Spinal cord (tissue), 10 donors: ENCODE measurements around the gene SLC46A1. TPM values are rescaled to one million over a fixed set of nuclear protein-coding genes. Genes with fewer than 3 reads are reported as not detected.
"Not testable (repeated sequence)": the region's sequence is repeated elsewhere in the genome, so short reads cannot be mapped to it uniquely, and the experiment has no call there.

Source experiments
- DNase-seq, 6 donors: peaks; one replicate each; pipeline versions ENCODE4 v3.0.0 to v3.0.0-alpha.2; 2013 to 2015; ENCODE audit warnings: low spot score in 6 of 6, low read depth in 4 of 6
- H3K27ac ChIP-seq: one replicate; pipeline ENCODE4 v1.5.1; 2013; ENCODE audit warnings: low read depth, low read length, control low read depth
- H3K27me3 ChIP-seq: one replicate; pipeline ENCODE4 v1.6.1; 2013; ENCODE audit warnings: low read length; ENCODE audit not compliant: control insufficient read depth, insufficient read depth
- H3K36me3 ChIP-seq: one replicate; pipeline ENCODE4 v1.6.1; 2013; ENCODE audit warnings: low read length; ENCODE audit not compliant: control insufficient read depth, insufficient read depth
- H3K4me1 ChIP-seq: one replicate; pipeline ENCODE4 v1.6.1; 2013; ENCODE audit warnings: low read length; ENCODE audit not compliant: control insufficient read depth, insufficient read depth
- H3K4me3 ChIP-seq: one replicate; pipeline ENCODE4 v1.5.1; 2013; ENCODE audit warnings: low read depth, low read length, control low read depth
- H3K9me3 ChIP-seq: one replicate; pipeline ENCODE4 v1.6.1; 2013; ENCODE audit warnings: low read length; ENCODE audit not compliant: control insufficient read depth, insufficient read depth
- WGBS: methylation state at CpG from one replicate; pipeline ENCODE4 v1.1.5; 2013; ENCODE audit warnings: missing lambda C conversion rate; ENCODE audit not compliant: insufficient coverage; 5-methylcytosine and 5-hydroxymethylcytosine counted together
- long read RNA-seq, 4 donors: transcript quantifications; one replicate each; lab custom pipeline, GENCODE V29; 2026
- polyA plus RNA-seq, 2 donors: library from polyadenylated mRNA; unstranded; fragments of 120-200 nt; gene quantifications; one replicate each; pipeline ENCODE4 v1.2.1, GENCODE V29; 2013; ENCODE audit not compliant: insufficient read length in 2 of 2
- total RNA-seq, 2 donors: library from RNA; depleted of rRNA in 1 of 2; stranded (reverse); fragments of 120-200 nt in 1 of 2; fragments of >200 nt in 1 of 2; gene quantifications; one replicate each; pipeline versions ENCODE4 v1.2.3 to v1.2.4, GENCODE V29; 2013 to 2014
- donor health status: healthy.

The SLC46A1 gene
- 10 to 100 TPM; 10.2 to 17.8 TPM for total RNA-seq
- 10 to 100 TPM; 26.2 to 32.5 TPM for polyA plus RNA-seq
- long read RNA-seq, donor 1, full-length matches to known transcripts: 25 of 25 reads
- long read RNA-seq, donor 1, partial matches to known transcripts: 0 of 25 reads
- long read RNA-seq, donor 1, other reads (novel, unspliced or antisense): 0 of 25 reads
- long read RNA-seq, donor 2, transcript SLC46A1-209 (1 exons, 528 nt): major isoform, 9 of 11 reads
- long read RNA-seq, donor 2, partial matches to known transcripts: 0 of 11 reads
- long read RNA-seq, donor 2, other reads (novel, unspliced or antisense): 0 of 11 reads
- long read RNA-seq, donor 3, transcript SLC46A1-209 (1 exons, 528 nt): major isoform, 13 of 21 reads
- long read RNA-seq, donor 3, partial matches to known transcripts: 6 of 21 reads
- long read RNA-seq, donor 3, other reads (novel, unspliced or antisense): 0 of 21 reads
- long read RNA-seq, donor 4, full-length matches to known transcripts: 12 of 12 reads
- long read RNA-seq, donor 4, partial matches to known transcripts: 0 of 12 reads
- long read RNA-seq, donor 4, other reads (novel, unspliced or antisense): 0 of 12 reads

DNA sequence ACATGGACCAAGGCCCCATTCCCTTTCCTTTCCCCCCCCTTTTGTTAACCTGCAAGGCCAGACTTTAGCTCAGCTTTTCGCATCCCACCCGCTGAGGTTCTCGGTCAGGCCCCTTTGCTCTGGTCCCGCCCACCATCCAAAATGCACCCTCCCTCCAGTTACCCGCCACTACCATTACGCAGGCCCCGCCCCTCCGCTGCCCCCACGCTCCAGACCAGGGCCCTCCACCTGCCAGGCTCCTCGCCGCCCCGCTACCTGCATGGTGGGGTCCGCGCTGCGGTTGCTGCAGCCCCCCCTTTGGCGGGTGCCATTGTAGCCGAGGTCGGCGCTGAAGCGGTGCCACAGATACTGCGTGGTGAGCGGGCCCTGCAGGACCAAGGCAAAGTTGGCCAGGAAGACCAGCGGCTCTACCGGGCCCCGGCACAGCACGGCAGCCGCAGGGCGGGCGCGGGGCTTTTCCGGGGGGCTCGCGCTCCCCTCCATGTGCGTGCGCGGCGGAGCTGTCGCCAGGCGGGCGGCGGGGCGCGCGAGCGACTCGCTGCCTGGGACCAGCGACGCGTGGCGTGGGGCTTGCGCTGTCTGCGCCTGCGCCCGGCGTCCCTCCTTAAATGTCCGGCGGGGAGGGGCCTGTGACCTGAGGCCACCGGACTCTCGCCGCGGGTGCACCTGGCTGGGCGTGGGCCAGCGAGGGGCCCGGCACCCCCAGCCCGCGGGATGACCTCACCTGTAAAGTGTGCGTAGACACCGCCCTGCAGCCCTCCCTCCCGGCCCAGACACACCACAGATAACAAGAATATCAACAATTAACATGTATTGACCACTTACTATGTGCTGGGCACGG lies at the start of gene SLC46A1:
TSS of gene SLC46A1 (minus strand) at position 581 of the 841 bp plus-strand sequence. CDS start at position 483, 98 bp downstream.
- Histone ChIP-seq H3K27me3 (no peaks in the 10 kb centered on the region), H3K4me1 (peaks cover 25% of the 10 kb centered on the region), H3K9me3 (no peaks in the 10 kb centered on the region), H3K4me3 (peak within 1 kb of the TSS; percentile 70), H3K36me3 (peaks cover 5% of the 10 kb centered on the region), H3K27ac (peak within 1 kb of the TSS; percentile 33)
- DNase-seq: peak in 3 of 6 donors; percentile 56 to 91 (median 83)
- under 1% methylated on average over 70 of the region's 70 CpGs for WGBS

DNA sequence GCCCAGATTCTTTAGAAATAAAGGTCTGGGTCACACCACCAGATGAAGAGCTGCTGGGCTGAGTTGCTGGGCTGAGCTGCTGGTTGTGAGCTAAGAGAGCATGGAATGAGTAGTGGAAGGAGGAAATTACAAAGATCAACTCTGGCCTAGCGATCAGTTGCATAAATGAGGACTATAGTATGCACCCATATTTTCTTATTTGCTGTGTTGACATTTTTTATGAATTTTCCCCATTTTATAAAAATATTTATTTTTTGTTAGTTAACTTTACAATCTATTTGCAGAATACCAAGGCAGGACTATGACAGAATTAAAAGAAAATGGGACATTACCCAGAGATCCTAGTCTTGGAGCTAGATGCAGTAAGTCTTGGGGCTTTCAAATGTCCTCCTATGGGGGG lies 43.8 kb upstream of the SLC46A1 start:
- H3K4me3 ChIP-seq: no peak overlapping the region
- no peak for DNase-seq
- no CpG with 5 or more reads among the region's 1 CpG for WGBS

GRCh38 chr17:28447396-28447760 lies 41.4 kb upstream of the SLC46A1 start:
- WGBS: 62% methylated on average over 3 of the region's 5 CpGs
- H3K4me1 ChIP-seq: no peaks in the 10 kb centered on the region
- H3K27ac ChIP-seq: no peak overlapping the region
- H3K4me3 ChIP-seq: no peak overlapping the region
- H3K27me3 ChIP-seq: no peaks in the 10 kb centered on the region
- DNase-seq: no peak
- H3K36me3 ChIP-seq: no peaks in the 10 kb centered on the region
- no peaks in the 10 kb centered on the region for H3K9me3 ChIP-seq

More for the DNA sequence above, 43.8 kb upstream of the SLC46A1 start:
- Histone ChIP-seq H3K4me1 (no peaks in the 10 kb centered on the region), H3K9me3 (no peaks in the 10 kb centered on the region), H3K27ac (no peak overlapping the region), H3K36me3 (no peaks in the 10 kb centered on the region), H3K27me3 (no peaks in the 10 kb centered on the region)

- Histone ChIP-seq H3K4me3 (no peak overlapping the region), H3K27me3 (no peaks in the 10 kb centered on the region), H3K27ac (no peak overlapping the region), H3K4me1 (no peaks in the 10 kb centered on the region), H3K9me3 (no peaks in the 10 kb centered on the region), H3K36me3 (no peaks in the 10 kb centered on the region)
- no peak for DNase-seq
- WGBS: 93% methylated on average over 7 of the region's 8 CpGs
Observed at GRCh38 chr17:28446716-28447395, 40.8 kb upstream of the SLC46A1 start.

GRCh38 chr17:28443901-28444638 lies 38.1 kb upstream of the SLC46A1 start:
- 83% methylated on average over 9 of the region's 9 CpGs for WGBS
- Histone ChIP-seq H3K27me3 (no peaks in the 10 kb centered on the region), H3K4me1 (no peaks in the 10 kb centered on the region), H3K27ac (no peak overlapping the region), H3K36me3 (no peaks in the 10 kb centered on the region), H3K9me3 (no peaks in the 10 kb centered on the region), H3K4me3 (no peak overlapping the region)
- DNase-seq: no peak

- WGBS: no CpG with 5 or more reads among the region's 8 CpGs
- H3K27ac ChIP-seq, DNase-seq, H3K27me3 ChIP-seq, H3K9me3 ChIP-seq, H3K4me1 ChIP-seq, H3K36me3 ChIP-seq, H3K4me3 ChIP-seq: not testable (repeated sequence)
Observed at GRCh38 chr17:28434326-28434725, 28.3 kb upstream of the SLC46A1 start.

GRCh38 chr17:28433721-28434120 lies 27.7 kb upstream of the SLC46A1 start:
- no CpG with 5 or more reads among the region's 1 CpG for WGBS
- no peak for DNase-seq
- H3K36me3 ChIP-seq: no peaks in the 10 kb centered on the region

DNA sequence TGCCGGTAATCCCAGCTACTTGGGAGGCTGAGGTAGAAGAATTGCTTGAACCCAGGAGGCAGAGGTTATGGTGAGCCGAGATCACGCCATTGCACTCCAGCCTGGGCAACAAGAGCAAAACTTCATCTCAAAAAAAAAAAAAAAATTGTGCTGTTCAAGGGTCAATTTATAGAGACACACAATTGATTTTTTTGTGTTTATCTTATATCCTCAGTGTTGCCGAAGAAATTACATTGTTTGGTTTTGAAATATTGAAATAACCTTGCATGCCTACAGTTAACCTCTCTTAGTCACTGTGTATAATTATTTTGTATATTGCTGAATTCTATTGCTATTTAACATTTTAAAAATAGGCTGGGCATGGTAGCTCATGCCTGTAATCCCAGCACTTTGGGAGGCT lies 22.0 kb upstream of the SLC46A1 start:
- H3K4me3 ChIP-seq, H3K27ac ChIP-seq, H3K27me3 ChIP-seq, H3K36me3 ChIP-seq, DNase-seq, H3K4me1 ChIP-seq, H3K9me3 ChIP-seq: not testable (repeated sequence)
- whole genome bisulfite sequencing: no CpG with 5 or more reads among the region's 4 CpGs

More at GRCh38 chr17:28433721-28434120, 27.7 kb upstream of the SLC46A1 start:
- Histone ChIP-seq H3K4me3 (no peak overlapping the region), H3K27ac (no peak overlapping the region), H3K9me3 (peaks cover 2% of the 10 kb centered on the region), H3K27me3 (no peaks in the 10 kb centered on the region), H3K4me1 (no peaks in the 10 kb centered on the region)

DNA sequence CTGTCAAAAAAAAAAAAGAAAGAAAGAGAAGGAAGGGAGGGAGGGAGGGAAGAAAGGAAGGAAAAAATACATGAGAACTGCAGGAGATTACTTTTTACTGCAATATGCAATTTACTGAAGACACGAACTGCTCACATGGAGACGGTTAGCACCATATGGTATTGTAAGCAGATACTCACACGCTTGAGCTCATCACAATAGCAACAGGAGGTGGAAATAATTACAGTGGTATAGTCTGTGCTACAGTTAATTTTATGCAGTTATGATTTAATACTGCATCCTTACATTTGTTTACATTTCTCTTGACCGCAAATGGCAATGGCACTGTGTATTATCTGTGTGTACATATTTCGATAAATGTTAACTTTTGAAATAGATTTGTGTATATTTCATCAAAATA lies 21.4 kb upstream of the SLC46A1 start:
- Histone ChIP-seq H3K4me1 (no peaks in the 10 kb centered on the region), H3K27ac (no peak overlapping the region), H3K27me3 (no peaks in the 10 kb centered on the region), H3K9me3 (peaks cover 2% of the 10 kb centered on the region), H3K4me3 (no peak overlapping the region), H3K36me3 (no peaks in the 10 kb centered on the region)
- WGBS: no CpG with 5 or more reads among the region's 5 CpGs
- DNase-seq: peak in 2 of 6 donors; percentile 35 to 83
